HG03342 (cell line): Measurements from ENCODE around the gene TMEM80.
A peak's percentile ranks its signal among the peaks of the same experiment; 100 is the strongest.

Experiments
- ATAC-seq: cut with Tn5 transposase; IDR thresholded peaks from one replicate; pipeline ENCODE4 v1.9.1; 2021; ENCODE audit warnings: mild to moderate bottlenecking, moderate library complexity; ENCODE audit not compliant: unreplicated experiment

Gene TMEM80

GRCh38 chr11:742571-743201 lies 47.1 kb downstream of the TMEM80 start:
- no peak for ATAC-seq

- ATAC-seq = no peak
Observed at GRCh38 chr11:745428-745827, 49.8 kb downstream of the TMEM80 start.

DNA sequence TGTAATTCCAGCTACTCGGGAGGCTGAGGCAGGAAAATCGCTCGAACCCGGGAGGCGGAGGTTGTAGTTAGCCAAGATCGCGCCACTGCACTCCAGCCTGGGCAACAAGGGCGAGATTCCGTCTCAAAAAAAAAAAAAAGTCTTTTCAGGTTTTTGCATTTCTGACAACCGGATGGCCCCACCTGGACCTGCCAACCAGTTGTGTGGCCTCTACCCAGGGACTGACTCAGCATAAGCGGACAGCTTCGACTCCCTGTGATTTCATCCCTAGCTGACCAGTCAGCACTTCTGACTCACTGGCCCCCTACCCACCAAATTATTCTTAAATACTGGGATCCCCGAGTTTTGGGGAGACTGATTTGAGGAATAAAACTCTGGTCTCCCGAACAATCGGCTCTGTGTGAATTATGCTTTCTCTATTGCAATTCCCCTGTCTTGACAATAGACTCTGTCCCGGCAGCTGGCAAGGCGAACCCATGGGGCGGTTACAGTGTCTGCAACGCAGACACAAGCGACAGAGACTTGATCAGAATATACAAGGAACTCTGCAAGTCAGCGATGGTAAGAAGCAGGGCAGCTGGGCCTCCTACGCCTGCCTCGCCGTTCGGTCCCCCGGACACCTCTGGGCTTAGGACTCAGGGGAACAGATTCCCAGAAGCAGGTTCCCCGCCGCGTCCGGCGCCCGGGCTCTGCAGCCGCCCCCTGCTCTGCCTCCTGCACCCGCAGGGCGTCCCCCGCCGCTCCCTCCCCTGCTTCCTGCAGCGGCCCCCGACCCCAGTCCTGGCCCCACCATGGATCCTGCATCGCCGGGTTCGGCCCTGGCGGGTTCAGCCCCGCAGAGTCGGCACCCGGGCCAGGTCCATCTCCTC lies 50.9 kb downstream of the TMEM80 start:
- ATAC-seq = peak; percentile 23

DNA sequence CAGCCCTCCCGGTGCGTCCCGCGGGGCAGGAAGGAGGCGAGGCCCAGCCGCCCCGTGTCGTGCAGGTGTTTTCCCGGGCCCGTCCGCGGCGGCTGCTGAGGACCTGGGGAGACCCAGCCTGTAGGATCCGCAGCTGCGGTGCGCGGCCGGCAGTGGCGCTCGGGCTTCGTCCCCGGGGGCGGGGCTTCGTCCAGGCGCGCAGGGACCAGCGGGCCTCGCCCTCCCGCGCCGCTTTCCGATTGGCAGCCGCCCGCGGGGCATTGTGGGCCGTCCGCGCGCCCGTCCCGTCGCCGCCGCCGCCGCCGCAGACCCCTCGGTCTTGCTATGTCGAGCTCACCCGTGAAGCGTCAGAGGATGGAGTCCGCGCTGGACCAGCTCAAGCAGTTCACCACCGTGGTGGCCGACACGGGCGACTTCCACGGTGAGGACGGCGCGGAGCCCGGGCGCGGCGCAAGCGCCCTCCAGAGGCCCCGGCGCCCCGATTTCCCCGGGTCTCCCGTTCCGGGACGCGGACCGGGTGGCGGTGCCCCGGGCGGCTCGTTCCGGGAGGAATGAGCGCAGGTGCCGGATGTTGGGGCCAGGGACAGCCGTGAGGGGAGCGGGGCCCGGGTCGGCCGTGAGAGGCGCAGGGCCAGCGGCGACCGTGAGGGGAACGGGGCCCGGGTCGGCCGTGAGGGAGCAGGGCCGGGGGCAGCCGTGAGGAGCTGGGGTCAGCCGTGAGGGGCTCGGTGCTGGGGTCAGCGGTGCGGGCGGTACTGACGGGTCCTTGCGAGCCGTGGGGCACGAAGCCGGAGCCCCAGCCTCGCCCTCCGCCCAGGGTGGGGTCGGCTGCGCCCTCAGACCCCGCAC lies 51.8 kb downstream of the TMEM80 start, which contains the start of gene TALDO1:
Gene TALDO1, plus strand, starts transcription at position 307 of the 849 bp plus-strand sequence. Its CDS starts 18 bp downstream, at position 325.
- ATAC-seq = peak; percentile 83

- peak; percentile 5 for ATAC-seq
Observed at GRCh38 chr11:748007-748359, 52.4 kb downstream of the TMEM80 start.

- ATAC-seq = no peak
Observed at GRCh38 chr11:749731-750130, 54.1 kb downstream of the TMEM80 start.
